H9 (cell line): ENCODE results near the gene PTPN21. TPM values are rescaled to one million over a fixed set of nuclear protein-coding genes. Genes with fewer than 3 reads are reported as not detected.

Source experiments
- DNase-seq: peaks from one replicate; pipeline ENCODE4 v3.0.0-alpha.2; 2017
- H2AFZ ChIP-seq: one replicate; pipeline ENCODE4 v1.6.1; 2013; ENCODE audit warnings: mild to moderate bottlenecking, low read length, control low read depth, moderate library complexity
- H2AK5ac ChIP-seq: 2 replicates; pipeline ENCODE4 v1.6.1; 2013; ENCODE audit warnings: low read length, control low read depth, mixed read lengths; ENCODE audit not compliant: insufficient read length
- H2BK120ac ChIP-seq: one replicate; pipeline ENCODE4 v1.6.1; 2013; ENCODE audit warnings: low read depth, mild to moderate bottlenecking, low read length, control low read depth, inconsistent platforms; ENCODE audit not compliant: poor library complexity, severe bottlenecking
- H2BK12ac ChIP-seq: 2 replicates; pipeline ENCODE4 v1.6.1; 2013; ENCODE audit warnings: low read length, control low read depth, mixed read lengths, low read depth; ENCODE audit not compliant: insufficient read length
- H2BK15ac ChIP-seq: 2 replicates; pipeline ENCODE4 v1.6.1; 2013; ENCODE audit warnings: low read depth, low read length, control low read depth
- H2BK20ac ChIP-seq: one replicate; pipeline ENCODE4 v1.6.1; 2013; ENCODE audit warnings: low read depth, mild to moderate bottlenecking, low read length, control low read depth, inconsistent platforms; ENCODE audit not compliant: poor library complexity, severe bottlenecking
- H2BK5ac ChIP-seq: 2 replicates; pipeline ENCODE4 v1.6.1; 2013; ENCODE audit warnings: low read length, control low read depth, mixed read lengths; ENCODE audit not compliant: insufficient read length
- H3K14ac ChIP-seq: 2 replicates; pipeline ENCODE4 v1.6.1; 2013; ENCODE audit warnings: low read length, control low read depth; ENCODE audit not compliant: insufficient read depth
- H3K18ac ChIP-seq: 2 replicates; pipeline ENCODE4 v1.6.1; 2013; ENCODE audit warnings: low read depth, mild to moderate bottlenecking, mixed read lengths, low read length, control low read depth; ENCODE audit not compliant: insufficient read length
- H3K23ac ChIP-seq: 2 replicates; pipeline ENCODE4 v1.6.1; 2013; ENCODE audit warnings: low read length, control low read depth, mixed read lengths, low read depth; ENCODE audit not compliant: insufficient read length
- H3K23me2 ChIP-seq: 2 replicates; pipeline ENCODE4 v1.6.1; 2013; ENCODE audit warnings: low read depth, mild to moderate bottlenecking, mixed read lengths, low read length, control low read depth; ENCODE audit not compliant: insufficient read length, poor library complexity, severe bottlenecking
- H3K27ac ChIP-seq: 2 replicates; pipeline ENCODE4 v1.5.1; 2013; ENCODE audit warnings: low read length, control low read depth, mixed read lengths, low read depth; ENCODE audit not compliant: insufficient read length
- H3K27me3 ChIP-seq: 2 replicates; pipeline ENCODE4 v1.6.1; 2013; ENCODE audit warnings: low read length, control low read depth, inconsistent platforms; ENCODE audit not compliant: insufficient read depth
- H3K4ac ChIP-seq: 2 replicates; pipeline ENCODE4 v1.6.1; 2013; ENCODE audit warnings: low read depth, mild to moderate bottlenecking, control low read depth, inconsistent platforms, low read length, moderate library complexity
- H3K4me1 ChIP-seq: 2 replicates; pipeline ENCODE4 v1.6.1; 2013; ENCODE audit warnings: low read length, control low read depth, inconsistent platforms; ENCODE audit not compliant: insufficient read depth
- H3K4me2 ChIP-seq: 2 replicates; pipeline ENCODE4 v1.6.1; 2013; ENCODE audit warnings: low read length, control low read depth, mixed read lengths; ENCODE audit not compliant: insufficient read length, insufficient read depth
- H3K56ac ChIP-seq: 2 replicates; pipeline ENCODE4 v1.6.1; 2013; ENCODE audit warnings: low read depth, mild to moderate bottlenecking, mixed read lengths, low read length, control low read depth; ENCODE audit not compliant: insufficient read length
- H3K79me1 ChIP-seq: 2 replicates; pipeline ENCODE4 v1.6.1; 2013; ENCODE audit warnings: low read depth, mild to moderate bottlenecking, moderate library complexity, low read length, control low read depth, inconsistent platforms; ENCODE audit not compliant: insufficient read depth, poor library complexity, severe bottlenecking
- H3K79me2 ChIP-seq: 2 replicates; pipeline ENCODE4 v1.6.1; 2013; ENCODE audit warnings: low read length, control low read depth, inconsistent platforms; ENCODE audit not compliant: insufficient read depth
- H3K9ac ChIP-seq: 2 replicates; pipeline ENCODE4 v1.6.1; 2013; ENCODE audit warnings: low read length, control low read depth, mixed read lengths; ENCODE audit not compliant: insufficient read length; ENCODE audit errors: extremely low read depth
- H3K9me3 ChIP-seq: one replicate; pipeline ENCODE4 v1.6.1; 2013; ENCODE audit warnings: low read depth, low read length, inconsistent platforms; ENCODE audit not compliant: control insufficient read depth
- H3T11ph ChIP-seq: one replicate; pipeline ENCODE4 v1.6.1; 2013; ENCODE audit warnings: mild to moderate bottlenecking, low read length, control low read depth, inconsistent platforms
- H4K20me1 ChIP-seq: one replicate; pipeline ENCODE4 v1.6.1; 2013; ENCODE audit not compliant: control insufficient read depth, insufficient read length, insufficient read depth
- H4K5ac ChIP-seq: 2 replicates; pipeline ENCODE4 v1.6.1; 2013; ENCODE audit warnings: low read depth, mild to moderate bottlenecking, mixed read lengths, low read length, control low read depth; ENCODE audit not compliant: insufficient read length
- H4K8ac ChIP-seq: replicated peaks from 2 replicates; pipeline ENCODE4 v1.6.1; 2013; ENCODE audit warnings: low read length, control low read depth, mixed read lengths, low read depth; ENCODE audit not compliant: insufficient read length
- H4K91ac ChIP-seq: 2 replicates; pipeline ENCODE4 v1.6.1; 2013; ENCODE audit warnings: low read depth, mild to moderate bottlenecking, moderate library complexity, mixed read lengths, low read length, control low read depth; ENCODE audit not compliant: insufficient read length
- H3K27ac Mint-ChIP-seq, 3 experiments: 2 replicates in 2 of 3; 3 replicates in 1 of 3; pipeline ENCODE4 v1.8.0; 2020 to 2021; ENCODE audit warnings: mixed read lengths in 3 of 3, mild to moderate bottlenecking in 1 of 3, moderate library complexity in 1 of 3
- H3K27me3 Mint-ChIP-seq: 2 replicates; pipeline ENCODE4 v1.8.0; 2021; ENCODE audit warnings: low read depth, mild to moderate bottlenecking, moderate library complexity, mixed read lengths
- H3K36me3 Mint-ChIP-seq, 3 experiments: 2 replicates in 2 of 3; 3 replicates in 1 of 3; pipeline ENCODE4 v1.8.0; 2020 to 2021; ENCODE audit warnings: low read depth in 3 of 3, mixed read lengths in 3 of 3; ENCODE audit not compliant: insufficient read depth in 1 of 3
- H3K4me1 Mint-ChIP-seq, 2 experiments: 2 replicates each; pipeline ENCODE4 v1.8.0; 2020; ENCODE audit warnings: mixed read lengths in 2 of 2
- H3K4me3 Mint-ChIP-seq, 2 experiments: 2 replicates in 1 of 2; 3 replicates in 1 of 2; pipeline ENCODE4 v1.8.0; 2020 to 2021; ENCODE audit warnings: mild to moderate bottlenecking in 2 of 2, mixed read lengths in 2 of 2, moderate library complexity in 1 of 2
- H3K9me3 Mint-ChIP-seq, 2 experiments: 2 replicates in 1 of 2; 3 replicates in 1 of 2; pipeline ENCODE4 v1.8.0; 2020; ENCODE audit warnings: mild to moderate bottlenecking in 2 of 2, mixed read lengths in 2 of 2, moderate library complexity in 1 of 2
- CTCF ChIP-seq: fragments of 200-600 bp; sonication (generic); conservative IDR thresholded peaks from 3 replicates; pipeline ENCODE4 v1.8.0; 2021; ENCODE audit warnings: antibody characterized with exemption, mild to moderate bottlenecking
- WGBS: extraction: QIAGEN DNeasy Blood & Tissue Kit; methylation state at CpG from one replicate; pipeline ENCODE4 v1.1.7; 2013; ENCODE audit warnings: missing lambda C conversion rate, low lambda C conversion rate, mixed read lengths; ENCODE audit not compliant: insufficient read length; ENCODE audit errors: extremely low coverage; 5-methylcytosine and 5-hydroxymethylcytosine counted together
- total RNA-seq: library from RNA; stranded (reverse); gene quantifications from 2 replicates; pipeline ENCODE4 v1.2.1, GENCODE V29; 2021

PTPN21 gene
- total RNA-seq, 1 experiment from 2014 or later = 14.3 TPM

- H3K56ac ChIP-seq = no peak overlapping the region
- no peak overlapping the region for H4K8ac ChIP-seq
- no peaks in the 10 kb centered on the region for H3K4me1 ChIP-seq
- H3K27ac ChIP-seq = no peak overlapping the region
- no peak overlapping the region for H3K4me2 ChIP-seq
- no peak overlapping the region for H3K23ac ChIP-seq
- H3K79me2 ChIP-seq = no peaks in the 10 kb centered on the region
- no peak overlapping the region for H2AK5ac ChIP-seq
- H2BK5ac ChIP-seq = no peak overlapping the region
- no peak overlapping the region for H4K5ac ChIP-seq
- H3K9me3 ChIP-seq = no peaks in the 10 kb centered on the region
- no peaks in the 10 kb centered on the region for H3K4me1 Mint-ChIP-seq
- H2BK12ac ChIP-seq = no peak overlapping the region
- no peaks in the 10 kb centered on the region for H3K23me2 ChIP-seq
- peaks cover 0 to 22% (median 17%) of the 10 kb centered on the region in 3 experiments; a peak in 5 of 7 replicates for H3K36me3 Mint-ChIP-seq
- no peak for TF ChIP-seq CTCF
- H3K27ac Mint-ChIP-seq = no peak overlapping the region
- no CpG with 5 or more reads among the region's 2 CpGs for WGBS
- no peak overlapping the region for H3K14ac ChIP-seq
- H3K9ac ChIP-seq = no peak overlapping the region
- no peak overlapping the region for H3T11ph ChIP-seq
- no peak overlapping the region for H3K4ac ChIP-seq
- no peaks in the 10 kb centered on the region for H3K27me3 Mint-ChIP-seq
- H3K79me1 ChIP-seq = no peaks in the 10 kb centered on the region
- H3K18ac ChIP-seq = no peak overlapping the region
- H4K91ac ChIP-seq = no peak overlapping the region
- H4K20me1 ChIP-seq = no peaks in the 10 kb centered on the region
- H2BK120ac ChIP-seq = no peak overlapping the region
- H3K4me3 Mint-ChIP-seq = no peak overlapping the region
- H2BK20ac ChIP-seq = no peak overlapping the region
- no peaks in the 10 kb centered on the region for H3K27me3 ChIP-seq
- H2BK15ac ChIP-seq = no peak overlapping the region
- no peak overlapping the region for H2AFZ ChIP-seq
- no peak for DNase-seq
- H3K9me3 Mint-ChIP-seq = no peaks in the 10 kb centered on the region
Measured at GRCh38 chr14:88504602-88505001, 50.2 kb downstream of the PTPN21 start.
